ENCODE results near the gene KLF1. TPM values are rescaled to one million over a fixed set of nuclear protein-coding genes. Genes with fewer than 3 reads are reported as not detected.

KLF1 gene
- total RNA-seq, 1 donor from 2014 or later = not detected

DNA sequence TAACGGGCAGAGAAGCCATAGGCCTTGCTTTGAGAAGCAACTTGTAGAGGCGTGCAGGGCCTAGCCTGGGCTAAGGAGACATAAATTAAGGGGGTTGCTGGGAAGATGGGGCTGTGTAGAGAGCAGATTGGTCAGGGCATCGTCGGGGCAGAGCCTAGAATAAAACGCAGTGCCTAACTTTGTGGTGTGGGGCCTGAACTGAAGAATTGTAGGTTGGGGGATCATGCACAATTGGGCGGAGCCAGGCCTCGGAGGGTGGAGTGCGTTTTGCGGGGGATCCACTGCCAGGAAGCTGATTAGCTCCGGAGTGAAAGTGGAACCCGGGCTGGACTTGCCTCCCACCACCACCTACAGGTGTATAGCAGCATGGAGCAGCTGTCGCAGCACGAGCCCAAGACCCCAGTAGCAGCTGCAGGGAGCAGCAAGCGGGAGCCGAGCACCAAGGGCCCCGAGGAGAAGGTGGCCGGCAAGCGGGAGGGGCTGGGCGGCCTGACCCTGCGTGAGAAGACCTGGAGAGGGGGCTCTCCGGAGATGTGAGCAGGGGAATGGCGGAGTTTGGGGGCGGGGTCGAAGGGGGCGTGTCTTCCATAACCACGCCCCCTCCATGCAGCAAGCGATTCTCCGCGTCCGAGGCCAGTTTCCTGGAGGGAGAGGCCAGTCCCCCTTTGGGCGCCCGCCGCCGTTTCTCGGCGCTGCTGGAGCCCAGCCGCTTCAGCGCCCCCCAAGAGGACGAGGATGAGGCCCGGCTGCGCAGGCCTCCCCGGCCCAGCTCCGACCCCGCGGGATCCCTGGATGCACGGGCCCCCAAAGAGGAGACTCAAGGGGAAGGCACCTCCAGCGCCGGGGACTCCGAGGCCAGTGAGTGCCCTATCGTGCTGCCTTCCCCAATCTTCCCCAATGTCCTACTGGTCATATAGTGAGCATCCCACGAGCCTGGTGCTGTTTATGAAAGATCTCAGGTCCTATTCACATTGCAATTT is 19.6 kb downstream of the KLF1 start:
- Mint-ChIP-seq H3K36me3 (ENCODE audit: unreplicated experiment) (peaks cover 5% of the 10 kb centered on the region), H3K4me1 (ENCODE audit: unreplicated experiment) (peaks cover 5% of the 10 kb centered on the region), H3K27ac (ENCODE audit: unreplicated experiment) (no peak overlapping the region), H3K27me3 (ENCODE audit: unreplicated experiment) (peaks cover 6% of the 10 kb centered on the region), H3K4me3 (ENCODE audit: unreplicated experiment) (peak overlapping the region; percentile 61), H3K9me3 (ENCODE audit: unreplicated experiment) (no peaks in the 10 kb centered on the region)
- peak; percentile 87 for DNase-seq (ENCODE audit: extremely low spot score, unreplicated experiment)
- TF ChIP-seq CTCF (IDR thresholded peaks at IDR 0.05) = no peak

- Mint-ChIP-seq H3K4me1 (ENCODE audit: unreplicated experiment) (peaks cover 5% of the 10 kb centered on the region), H3K36me3 (ENCODE audit: unreplicated experiment) (peaks cover 2% of the 10 kb centered on the region), H3K27me3 (ENCODE audit: unreplicated experiment) (peaks cover 11% of the 10 kb centered on the region), H3K9me3 (ENCODE audit: unreplicated experiment) (no peaks in the 10 kb centered on the region), H3K27ac (ENCODE audit: unreplicated experiment) (no peak overlapping the region), H3K4me3 (ENCODE audit: unreplicated experiment) (peak overlapping the region; percentile 61)
- no peak for TF ChIP-seq CTCF (IDR thresholded peaks at IDR 0.05)
- DNase-seq (ENCODE audit: extremely low spot score, unreplicated experiment) = no peak
These were observed 20.4 kb downstream of the KLF1 start for GRCh38 chr19:12866416-12867119.

- Mint-ChIP-seq H3K9me3 (ENCODE audit: unreplicated experiment) (no peaks in the 10 kb centered on the region), H3K4me3 (ENCODE audit: unreplicated experiment) (no peak overlapping the region), H3K27me3 (ENCODE audit: unreplicated experiment) (peaks cover 14% of the 10 kb centered on the region), H3K4me1 (ENCODE audit: unreplicated experiment) (peaks cover 5% of the 10 kb centered on the region), H3K36me3 (ENCODE audit: unreplicated experiment) (peaks cover under 1% of the 10 kb centered on the region), H3K27ac (ENCODE audit: unreplicated experiment) (no peak overlapping the region)
- no peak for DNase-seq (ENCODE audit: extremely low spot score, unreplicated experiment)
- no peak for TF ChIP-seq CTCF (IDR thresholded peaks at IDR 0.05)
These were observed 21.1 kb downstream of the KLF1 start for GRCh38 chr19:12865746-12866415.

DNA sequence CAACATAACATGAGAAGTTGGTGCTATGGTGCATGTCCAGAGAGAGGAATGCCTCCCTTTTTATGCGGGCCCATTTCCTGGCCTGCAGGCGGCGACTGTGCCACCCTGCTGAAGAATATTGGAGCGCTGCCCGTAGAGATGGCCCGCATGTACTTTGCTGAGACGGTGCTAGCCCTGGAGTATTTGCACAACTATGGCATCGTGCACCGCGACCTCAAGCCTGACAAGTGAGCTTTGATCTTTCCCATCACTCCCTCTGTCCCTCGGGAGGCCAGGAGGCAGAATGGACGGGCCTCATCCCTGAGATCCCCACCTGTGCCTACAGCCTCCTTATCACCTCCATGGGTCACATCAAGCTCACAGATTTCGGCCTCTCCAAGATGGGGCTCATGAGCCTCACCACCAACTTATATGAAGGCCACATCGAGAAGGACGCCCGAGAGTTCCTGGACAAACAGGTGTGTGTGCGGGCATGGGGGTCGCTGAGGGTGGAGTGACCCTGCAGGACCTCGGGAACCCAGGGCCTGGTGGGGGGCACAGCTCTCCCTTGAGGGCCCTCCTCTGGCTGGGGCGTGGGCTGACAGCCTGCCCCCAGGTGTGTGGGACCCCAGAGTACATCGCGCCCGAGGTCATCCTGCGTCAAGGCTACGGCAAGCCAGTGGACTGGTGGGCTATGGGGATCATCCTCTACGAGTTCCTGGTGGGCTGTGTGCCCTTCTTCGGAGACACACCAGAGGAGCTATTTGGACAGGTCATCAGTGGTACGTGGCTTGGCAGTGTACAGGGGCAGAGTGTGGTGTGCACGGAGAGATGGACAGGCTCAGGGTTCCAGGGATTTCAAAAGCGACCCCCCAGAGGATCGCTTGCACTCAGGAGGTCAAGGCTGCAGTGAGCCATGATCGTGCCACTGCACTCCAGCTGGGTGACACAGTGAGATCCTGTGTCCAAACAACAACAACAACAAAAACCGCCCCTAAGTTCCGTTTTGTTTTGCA is 22.0 kb downstream of the KLF1 start:
- peaks cover 14% of the 10 kb centered on the region for H3K27me3 Mint-ChIP-seq (ENCODE audit: unreplicated experiment)

More for the DNA sequence above, 22.0 kb downstream of the KLF1 start:
- H3K4me1 Mint-ChIP-seq (ENCODE audit: unreplicated experiment) = peaks cover 5% of the 10 kb centered on the region
- H3K27ac Mint-ChIP-seq (ENCODE audit: unreplicated experiment) = no peak overlapping the region
- H3K4me3 Mint-ChIP-seq (ENCODE audit: unreplicated experiment) = no peak overlapping the region
- no peak for DNase-seq (ENCODE audit: extremely low spot score, unreplicated experiment)
- no peak for TF ChIP-seq CTCF (IDR thresholded peaks at IDR 0.05)
- no peaks in the 10 kb centered on the region for H3K36me3 Mint-ChIP-seq (ENCODE audit: unreplicated experiment)
- no peaks in the 10 kb centered on the region for H3K9me3 Mint-ChIP-seq (ENCODE audit: unreplicated experiment)

Measured in osteocyte (in vitro differentiated cells).